ENCODE data around the gene SPACA4.
"Not testable (repeated sequence)": the region's sequence is repeated elsewhere in the genome, so short reads cannot be mapped to it uniquely, and the experiment has no call there.

The SPACA4 gene

DNA sequence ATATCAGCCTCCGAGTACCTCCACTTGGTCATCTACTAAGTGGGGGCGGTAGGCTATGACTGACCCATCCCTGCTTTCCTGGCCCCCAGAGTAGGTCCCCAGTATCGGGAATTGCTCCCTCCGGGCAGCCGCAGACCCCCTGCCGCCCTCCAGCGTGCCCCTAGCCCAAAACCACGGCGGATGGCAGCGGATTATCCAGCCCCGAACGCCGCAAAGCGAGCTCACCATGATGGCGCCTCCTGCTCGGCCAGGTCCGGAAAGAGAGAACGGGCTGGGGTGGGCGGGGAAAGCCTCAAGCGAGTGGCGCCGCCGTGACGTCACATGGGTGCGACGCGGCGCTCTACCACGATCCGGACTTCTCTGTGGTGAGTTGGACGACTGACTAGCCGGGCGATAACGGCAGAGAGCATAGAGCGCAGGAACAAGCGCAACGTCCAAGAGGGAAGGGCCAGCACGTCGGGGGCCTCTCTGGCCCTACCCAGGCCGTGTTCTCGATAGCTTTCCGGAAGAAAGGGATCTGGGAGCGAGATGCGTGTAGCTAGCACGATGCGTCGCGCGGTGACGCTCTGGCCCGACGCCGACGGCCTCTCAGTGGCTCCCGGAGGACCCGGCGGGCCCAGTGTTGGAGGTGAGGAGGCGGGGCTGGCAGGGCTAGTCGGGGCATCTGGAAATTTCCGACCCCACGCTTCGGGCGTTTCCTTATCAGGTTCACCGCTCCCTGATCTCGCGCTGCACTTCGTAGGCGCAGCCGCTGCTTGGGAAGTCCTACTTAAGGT lies 12.6 kb downstream of the SPACA4 start, which contains the start of the genes RPL18 and SPHK2:
TSS of gene RPL18 (minus strand) at position 263 of the 776 bp plus-strand sequence. CDS start at position 228, 35 bp downstream.
TSS of gene SPHK2 (plus strand) at position 591 of the 776 bp plus-strand sequence. CDS start 1,009 bp downstream, outside the sequence.
- DNase-seq (ENCODE audit: low read depth), result peak; percentile 94

DNA sequence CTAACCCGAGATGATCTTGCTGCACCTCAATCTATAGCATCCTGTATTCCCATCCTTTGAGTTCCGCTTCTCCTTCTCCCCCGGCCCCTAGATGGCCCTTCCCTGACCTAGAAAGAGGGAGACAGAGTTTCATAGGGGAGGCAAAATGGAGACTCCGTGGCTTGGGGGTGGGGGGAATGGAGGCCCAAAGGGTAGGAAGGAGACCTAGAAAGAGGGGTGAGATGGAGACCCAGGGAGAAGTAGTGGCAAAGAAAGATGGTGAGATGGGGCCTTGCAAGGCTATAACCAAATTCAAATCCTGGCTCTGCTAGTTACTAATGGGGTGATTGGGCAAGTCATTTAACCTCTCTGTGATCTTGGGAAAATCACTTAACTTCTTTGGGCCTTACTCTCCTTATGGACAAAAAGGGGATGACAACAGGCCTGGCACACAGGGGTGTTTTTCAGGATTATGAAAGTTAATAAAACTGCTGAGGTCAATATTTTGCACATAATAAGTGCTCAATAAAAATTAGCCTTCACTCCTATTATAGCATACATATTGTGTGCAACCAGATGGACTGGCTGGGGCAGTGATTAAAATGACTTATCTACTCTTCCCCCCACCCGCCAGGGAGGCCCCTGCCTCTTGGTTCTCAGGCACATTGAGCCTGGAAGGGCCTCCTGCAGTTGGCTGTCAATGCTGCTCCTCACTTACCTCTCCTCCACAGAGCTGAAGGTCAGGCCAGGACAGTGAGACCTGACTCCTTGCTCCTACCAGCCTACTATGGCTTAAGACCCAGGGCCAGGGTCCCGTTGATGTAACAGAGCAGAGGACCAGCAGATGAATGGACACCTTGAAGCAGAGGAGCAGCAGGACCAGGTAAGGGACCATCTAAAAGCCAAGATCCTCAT lies 13.4 kb downstream of the SPACA4 start:
- no peak for DNase-seq (ENCODE audit: low read depth)

DNA sequence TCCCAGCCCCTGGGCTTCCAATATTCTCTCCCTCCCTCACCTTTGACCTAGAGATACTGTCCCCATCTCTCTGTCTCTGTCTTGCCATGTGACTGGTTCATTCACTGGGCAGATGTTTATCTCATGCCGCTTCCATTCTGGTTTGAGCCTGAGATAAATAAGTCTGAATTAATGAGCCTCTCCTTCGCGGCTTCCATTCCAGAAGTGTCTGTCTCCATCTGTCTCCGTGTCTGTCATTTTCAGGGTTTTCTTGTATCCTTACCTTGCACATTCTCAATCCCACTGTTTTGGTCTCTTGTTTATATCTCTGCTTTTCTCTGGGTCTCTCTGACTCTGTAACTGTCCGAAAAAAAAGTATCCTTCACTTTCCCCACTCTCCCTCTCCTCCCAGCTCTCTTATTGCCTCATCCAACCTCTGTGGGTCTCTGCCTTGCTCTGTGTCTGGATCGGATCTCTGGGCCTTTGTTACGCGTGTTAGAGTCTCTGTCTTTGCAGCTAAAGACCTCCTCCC lies 17.1 kb downstream of the SPACA4 start:
- DNase-seq (ENCODE audit: low read depth), result no peak

DNA sequence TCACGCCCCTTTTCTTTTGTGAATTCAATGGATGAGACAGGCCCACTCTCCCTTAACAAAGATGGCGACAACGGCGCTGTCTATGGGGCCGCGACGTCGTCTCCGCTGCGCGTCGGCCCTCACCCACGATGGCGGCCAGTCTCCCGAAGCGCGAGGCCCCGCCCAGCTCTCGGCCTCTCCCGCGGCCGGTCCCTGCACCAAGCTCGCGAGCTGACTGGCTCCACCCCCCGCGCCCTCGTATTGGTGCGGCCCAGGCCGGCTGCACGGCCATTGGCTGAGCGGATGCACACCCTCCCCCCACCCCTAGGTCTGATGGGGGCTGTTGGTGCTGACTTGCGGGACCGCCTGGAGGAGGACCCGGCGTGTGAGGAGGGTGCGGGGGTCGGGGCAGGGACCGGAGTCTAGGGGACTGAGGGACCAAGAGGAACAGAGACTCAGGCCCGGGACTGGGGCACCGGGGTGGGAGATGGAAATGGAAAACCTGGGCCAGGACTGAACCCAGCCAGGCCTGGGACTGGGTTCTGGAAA lies 17.6 kb downstream of the SPACA4 start:
- peak; percentile 96 for DNase-seq (ENCODE audit: low read depth)

DNA sequence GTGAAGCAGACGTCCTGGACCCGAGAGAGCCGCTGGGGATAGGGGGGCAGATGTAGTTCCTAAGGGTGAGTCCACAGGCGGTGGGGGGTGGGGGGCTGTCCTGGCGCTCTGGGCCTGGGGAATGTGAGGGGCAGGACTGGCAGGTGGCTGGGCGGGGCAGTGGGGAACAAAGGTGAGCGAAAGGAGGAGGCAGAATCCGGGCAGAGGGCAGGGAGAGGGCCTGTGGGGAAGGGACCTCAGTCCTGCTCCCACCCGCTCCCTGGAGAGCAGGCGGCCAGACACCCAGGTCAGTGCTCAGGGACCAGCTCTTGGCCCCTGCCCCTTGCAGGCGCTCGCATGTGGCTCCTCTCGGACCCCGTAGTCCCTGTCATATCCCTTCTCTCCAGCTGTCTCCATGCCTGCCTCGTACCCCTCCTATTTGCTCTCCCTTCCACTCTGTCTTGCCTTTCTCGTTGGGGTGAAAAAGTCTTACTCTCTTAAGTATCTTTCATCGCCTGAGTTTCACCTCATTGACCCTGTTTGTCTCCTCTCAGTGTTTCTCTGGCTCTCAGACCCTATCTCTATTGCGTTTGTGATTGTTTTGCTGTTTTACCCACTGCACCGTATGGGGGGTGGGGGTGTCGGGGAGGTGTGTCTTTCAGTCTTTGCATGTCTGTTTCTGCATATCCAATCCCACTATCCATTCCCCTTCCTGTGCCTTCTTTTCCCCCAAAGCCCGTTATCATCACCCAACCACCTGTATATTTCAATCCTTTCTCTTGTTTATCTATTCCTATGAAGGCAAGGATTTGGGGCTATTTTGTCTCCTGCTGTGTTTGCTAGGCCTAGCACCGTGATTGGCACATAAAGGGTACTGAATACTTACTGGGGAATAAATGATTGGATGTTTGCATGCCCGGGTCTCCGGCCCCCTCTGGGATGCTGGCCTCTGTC lies 18.5 kb downstream of the SPACA4 start:
- DNase-seq (ENCODE audit: low read depth), result no peak

DNA sequence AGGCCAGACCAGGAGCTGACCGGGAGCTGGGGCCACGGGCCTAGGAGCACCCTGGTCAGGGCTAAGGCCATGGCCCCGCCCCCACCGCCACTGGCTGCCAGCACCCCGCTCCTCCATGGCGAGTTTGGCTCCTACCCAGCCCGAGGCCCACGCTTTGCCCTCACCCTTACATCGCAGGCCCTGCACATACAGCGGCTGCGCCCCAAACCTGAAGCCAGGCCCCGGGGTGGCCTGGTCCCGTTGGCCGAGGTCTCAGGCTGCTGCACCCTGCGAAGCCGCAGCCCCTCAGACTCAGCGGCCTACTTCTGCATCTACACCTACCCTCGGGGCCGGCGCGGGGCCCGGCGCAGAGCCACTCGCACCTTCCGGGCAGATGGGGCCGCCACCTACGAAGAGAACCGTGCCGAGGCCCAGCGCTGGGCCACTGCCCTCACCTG lies 19.4 kb downstream of the SPACA4 start:
- DNase-seq (ENCODE audit: low read depth), result no peak

DNA sequence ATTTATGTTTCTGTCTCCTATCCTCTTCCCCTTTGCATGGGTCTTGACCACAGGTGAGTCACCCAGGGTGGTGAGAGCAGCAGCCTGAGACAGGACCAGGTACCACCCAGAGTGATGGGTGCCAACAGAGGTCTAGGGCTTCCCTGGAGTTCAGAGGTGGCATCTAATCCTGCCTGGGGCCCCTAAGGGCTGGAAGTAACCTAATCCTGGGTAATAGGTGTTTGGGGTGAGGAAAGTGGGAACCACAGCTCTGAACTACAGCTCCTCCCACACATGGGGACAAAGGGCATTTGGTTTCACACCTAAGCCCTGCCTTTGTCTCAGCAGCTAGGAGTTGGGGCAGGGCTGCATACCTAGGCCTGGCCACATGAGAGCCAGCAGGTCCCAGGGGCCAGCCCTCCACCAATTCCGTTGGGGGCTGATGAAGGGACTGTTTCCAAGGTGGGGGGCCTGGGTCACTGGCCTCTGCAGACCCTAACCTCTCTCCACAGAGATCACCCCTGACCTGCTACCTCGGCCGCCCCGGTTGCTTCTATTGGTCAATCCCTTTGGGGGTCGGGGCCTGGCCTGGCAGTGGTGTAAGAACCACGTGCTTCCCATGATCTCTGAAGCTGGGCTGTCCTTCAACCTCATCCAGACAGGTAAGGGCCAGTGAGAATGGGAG lies 20.8 kb downstream of the SPACA4 start:
- DNase-seq (ENCODE audit: low read depth), result no peak

DNA sequence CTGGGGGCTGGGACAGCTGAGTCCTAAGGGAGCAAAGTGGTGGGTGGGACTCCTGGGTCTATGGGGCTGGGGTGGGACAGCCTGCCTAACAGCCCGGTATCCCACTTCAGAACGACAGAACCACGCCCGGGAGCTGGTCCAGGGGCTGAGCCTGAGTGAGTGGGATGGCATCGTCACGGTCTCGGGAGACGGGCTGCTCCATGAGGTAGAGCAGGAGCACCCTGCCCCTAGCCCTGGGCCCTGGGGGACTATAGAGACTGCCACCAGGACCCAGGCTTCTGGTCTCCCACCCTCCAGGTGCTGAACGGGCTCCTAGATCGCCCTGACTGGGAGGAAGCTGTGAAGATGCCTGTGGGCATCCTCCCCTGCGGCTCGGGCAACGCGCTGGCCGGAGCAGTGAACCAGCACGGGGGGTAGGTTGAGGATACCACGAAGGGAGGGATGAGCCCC lies 21.3 kb downstream of the SPACA4 start:
- no peak for DNase-seq (ENCODE audit: low read depth)

DNA sequence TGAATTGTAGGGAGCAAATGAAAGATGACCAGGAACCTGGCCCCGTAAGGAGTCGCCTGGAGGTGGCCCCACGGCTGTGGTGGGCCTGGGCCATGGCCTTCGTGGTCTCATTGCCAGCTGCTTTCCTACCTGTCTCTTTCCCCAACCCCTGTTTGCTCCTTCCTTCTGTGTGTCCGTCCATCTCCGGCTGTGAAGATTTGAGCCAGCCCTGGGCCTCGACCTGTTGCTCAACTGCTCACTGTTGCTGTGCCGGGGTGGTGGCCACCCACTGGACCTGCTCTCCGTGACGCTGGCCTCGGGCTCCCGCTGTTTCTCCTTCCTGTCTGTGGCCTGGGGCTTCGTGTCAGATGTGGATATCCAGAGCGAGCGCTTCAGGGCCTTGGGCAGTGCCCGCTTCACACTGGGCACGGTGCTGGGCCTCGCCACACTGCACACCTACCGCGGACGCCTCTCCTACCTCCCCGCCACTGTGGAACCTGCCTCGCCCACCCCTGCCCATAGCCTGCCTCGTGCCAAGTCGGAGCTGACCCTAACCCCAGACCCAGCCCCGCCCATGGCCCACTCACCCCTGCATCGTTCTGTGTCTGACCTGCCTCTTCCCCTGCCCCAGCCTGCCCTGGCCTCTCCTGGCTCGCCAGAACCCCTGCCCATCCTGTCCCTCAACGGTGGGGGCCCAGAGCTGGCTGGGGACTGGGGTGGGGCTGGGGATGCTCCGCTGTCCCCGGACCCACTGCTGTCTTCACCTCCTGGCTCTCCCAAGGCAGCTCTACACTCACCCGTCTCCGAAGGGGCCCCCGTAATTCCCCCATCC lies 22.1 kb downstream of the SPACA4 start:
- no peak for DNase-seq (ENCODE audit: low read depth)

DNA sequence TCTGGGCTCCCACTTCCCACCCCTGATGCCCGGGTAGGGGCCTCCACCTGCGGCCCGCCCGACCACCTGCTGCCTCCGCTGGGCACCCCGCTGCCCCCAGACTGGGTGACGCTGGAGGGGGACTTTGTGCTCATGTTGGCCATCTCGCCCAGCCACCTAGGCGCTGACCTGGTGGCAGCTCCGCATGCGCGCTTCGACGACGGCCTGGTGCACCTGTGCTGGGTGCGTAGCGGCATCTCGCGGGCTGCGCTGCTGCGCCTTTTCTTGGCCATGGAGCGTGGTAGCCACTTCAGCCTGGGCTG lies 22.7 kb downstream of the SPACA4 start:
- DNase-seq (ENCODE audit: low read depth), result no peak

DNA sequence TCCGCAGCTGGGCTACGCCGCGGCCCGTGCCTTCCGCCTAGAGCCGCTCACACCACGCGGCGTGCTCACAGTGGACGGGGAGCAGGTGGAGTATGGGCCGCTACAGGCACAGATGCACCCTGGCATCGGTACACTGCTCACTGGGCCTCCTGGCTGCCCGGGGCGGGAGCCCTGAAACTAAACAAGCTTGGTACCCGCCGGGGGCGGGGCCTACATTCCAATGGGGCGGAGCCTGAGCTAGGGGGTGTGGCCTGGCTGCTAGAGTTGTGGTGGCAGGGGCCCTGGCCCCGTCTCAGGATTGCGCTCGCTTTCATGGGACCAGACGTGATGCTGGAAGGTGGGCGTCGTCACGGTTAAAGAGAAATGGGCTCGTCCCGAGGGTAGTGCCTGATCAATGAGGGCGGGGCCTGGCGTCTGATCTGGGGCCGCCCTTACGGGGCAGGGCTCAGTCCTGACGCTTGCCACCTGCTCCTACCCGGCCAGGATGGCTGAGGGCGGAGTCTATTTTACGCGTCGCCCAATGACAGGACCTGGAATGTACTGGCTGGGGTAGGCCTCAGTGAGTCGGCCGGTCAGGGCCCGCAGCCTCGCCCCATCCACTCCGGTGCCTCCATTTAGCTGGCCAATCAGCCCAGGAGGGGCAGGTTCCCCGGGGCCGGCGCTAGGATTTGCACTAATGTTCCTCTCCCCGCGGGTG lies 23.2 kb downstream of the SPACA4 start:
- DNase-seq (ENCODE audit: low read depth), result no peak

DNA sequence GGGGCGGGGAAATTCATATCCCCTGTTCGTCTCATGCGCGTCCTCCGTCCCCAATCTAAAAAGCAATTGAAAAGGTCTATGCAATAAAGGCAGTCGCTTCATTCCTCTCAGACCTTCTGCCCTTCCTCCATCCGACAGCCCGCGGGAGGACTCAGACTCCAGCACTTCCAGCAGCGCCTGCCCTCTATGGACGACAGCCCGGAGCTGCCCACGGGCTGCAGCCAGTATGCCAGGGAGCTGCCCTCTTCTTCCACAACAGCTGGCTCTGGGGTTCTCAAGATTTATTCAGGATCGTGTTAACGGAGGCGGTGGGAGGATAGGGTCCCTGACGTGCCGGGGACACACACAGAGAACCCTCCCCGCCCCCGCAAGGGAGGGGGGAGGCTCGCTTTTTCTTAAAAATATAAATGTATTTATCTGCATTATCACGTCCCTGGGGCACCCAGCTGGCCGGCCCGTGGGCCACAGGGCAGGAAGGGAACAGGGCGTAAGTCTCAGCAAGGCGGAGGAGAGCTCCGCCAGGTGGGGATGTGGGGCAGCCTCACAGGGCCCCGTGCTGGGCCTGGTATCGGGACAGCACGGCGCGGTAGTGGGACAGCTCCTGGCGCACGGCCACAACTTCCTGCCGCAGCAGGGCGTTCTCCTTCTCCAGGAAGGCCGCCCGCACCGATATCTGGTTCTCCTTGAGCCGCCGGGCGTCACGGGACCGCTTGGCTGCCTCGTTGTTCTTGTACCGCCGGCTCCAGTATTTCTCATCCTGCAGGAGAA lies 23.9 kb downstream of the SPACA4 start:
- no peak for DNase-seq (ENCODE audit: low read depth)

DNA sequence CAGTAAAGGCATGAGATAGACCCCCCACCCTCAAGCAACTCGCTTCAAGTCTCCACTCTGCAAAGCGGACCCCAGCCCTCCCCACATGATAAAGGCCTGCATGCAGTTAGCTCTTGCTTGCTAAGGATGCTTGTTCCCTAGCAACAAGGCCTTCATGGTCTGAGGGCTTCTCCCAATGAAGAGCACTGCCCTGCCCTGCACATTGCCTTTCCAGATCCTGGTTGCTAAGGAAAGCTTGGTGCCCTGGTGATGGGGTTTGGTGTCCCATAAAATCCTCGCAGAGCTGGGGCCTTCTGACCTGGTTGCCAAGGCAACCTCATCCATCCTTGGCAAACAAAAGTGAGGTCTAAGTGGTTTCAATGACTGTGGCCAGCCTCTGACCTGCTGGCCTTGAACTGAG lies 24.7 kb downstream of the SPACA4 start:
- no peak for DNase-seq (ENCODE audit: low read depth)

DNA sequence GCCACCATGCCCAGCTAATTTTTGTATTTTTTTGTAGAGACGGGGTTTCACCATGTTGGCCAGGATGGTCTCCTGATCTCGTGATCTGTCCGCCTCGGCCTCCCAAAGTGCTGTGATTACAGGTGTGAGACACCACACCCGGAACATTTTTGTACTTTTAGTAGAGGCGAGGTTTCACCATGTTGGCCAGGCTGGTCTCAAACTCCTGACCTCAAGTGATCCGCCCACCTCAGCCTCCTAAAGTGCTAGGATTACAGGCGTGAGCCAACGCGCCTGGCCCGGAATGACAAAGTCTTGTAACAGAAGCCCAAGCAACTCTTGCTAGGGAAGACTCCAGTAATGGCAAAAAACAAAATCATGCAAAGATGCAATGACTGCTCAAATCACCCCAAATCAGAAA lies 25.7 kb downstream of the SPACA4 start:
- DNase-seq (ENCODE audit: low read depth), result not testable (repeated sequence)

DNA sequence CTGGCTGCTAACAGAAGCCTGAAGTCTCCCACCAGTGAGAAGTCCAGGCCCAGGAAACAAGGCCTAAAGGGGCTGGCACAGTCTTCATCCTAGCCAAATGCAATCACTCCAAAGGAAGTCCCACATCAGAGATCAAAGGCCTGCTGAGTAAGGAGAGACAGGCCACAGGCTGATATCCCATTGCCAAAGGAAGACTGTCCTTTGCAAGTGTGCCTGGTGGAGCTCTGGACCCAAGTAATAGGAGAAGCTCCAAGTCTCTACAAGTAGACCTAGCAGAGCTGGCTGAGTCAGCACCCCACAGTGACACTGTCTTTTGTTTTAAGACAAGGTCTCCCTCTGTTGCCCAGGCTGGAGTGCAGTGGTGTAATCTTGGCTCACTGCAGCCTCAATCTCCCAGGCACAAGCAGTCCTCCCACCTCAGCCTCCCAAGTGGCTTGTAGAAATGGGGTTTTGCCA lies 26.2 kb downstream of the SPACA4 start:
- no peak for DNase-seq (ENCODE audit: low read depth)

DNA sequence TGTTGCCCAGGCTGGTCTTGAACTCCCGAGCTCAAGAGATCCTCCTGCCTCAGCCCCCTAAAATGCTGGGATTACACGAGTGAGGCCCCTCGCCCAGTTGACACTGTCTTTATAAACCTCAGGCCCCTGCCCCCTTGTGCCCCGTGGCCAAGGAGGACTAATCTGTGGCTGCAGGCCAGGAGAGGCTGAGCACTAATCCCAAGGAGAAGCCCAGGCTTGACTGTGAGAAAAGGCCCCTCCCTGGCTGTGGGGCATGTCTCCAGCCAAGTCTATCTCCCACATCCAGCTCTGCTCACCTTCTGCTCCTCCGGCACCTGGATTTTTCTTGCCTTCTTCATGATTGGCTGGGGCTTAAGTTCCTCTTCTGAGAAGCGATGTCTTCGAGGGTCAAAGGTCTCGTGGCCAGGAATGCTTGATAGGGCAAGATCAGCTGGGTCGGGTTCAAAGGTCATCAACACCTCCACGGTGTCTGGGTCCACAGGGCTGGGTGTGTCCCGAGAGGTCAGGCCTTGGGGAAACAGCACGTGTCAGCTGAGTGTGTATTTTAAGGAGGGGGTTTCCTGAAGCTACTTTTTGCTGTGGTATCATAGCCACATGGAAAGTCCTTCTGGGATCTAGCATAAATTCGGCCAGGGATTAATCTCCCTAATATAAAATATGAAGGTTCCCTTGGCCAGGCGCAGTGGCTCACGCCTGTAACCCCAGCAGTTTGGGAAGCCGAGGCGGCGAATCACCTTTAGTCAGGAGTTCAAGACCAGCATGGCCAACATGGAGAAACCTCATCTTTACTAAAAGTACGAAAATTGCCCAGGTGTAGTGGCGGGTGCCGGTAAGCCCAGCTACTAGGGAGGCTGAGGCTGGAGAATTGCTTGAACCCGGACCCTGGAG lies 26.9 kb downstream of the SPACA4 start:
- DNase-seq (ENCODE audit: low read depth), result no peak

DNA sequence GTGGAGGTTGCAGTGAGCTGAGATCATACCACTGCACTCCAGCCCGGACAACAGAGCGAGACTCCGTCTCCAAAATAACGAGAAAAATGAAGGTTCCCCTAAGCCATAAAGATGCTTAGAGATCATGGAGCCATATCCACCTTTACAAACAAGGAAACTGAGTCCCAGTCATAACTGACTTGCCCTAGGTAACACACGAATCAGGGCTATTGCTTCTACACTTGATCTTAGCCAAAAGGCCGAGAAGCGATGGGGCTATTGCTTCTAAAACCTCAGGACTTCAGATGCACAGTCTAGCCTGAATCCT lies 27.4 kb downstream of the SPACA4 start:
- no peak for DNase-seq (ENCODE audit: low read depth)
